ENCODE results near the gene LGALS7. TPM values are rescaled to one million over a fixed set of nuclear protein-coding genes. Genes with fewer than 3 reads are reported as not detected.
"Not testable (repeated sequence)": the region's sequence is repeated elsewhere in the genome, so short reads cannot be mapped to it uniquely, and the experiment has no call there.

The LGALS7 gene
- 102 TPM for total RNA-seq

DNA sequence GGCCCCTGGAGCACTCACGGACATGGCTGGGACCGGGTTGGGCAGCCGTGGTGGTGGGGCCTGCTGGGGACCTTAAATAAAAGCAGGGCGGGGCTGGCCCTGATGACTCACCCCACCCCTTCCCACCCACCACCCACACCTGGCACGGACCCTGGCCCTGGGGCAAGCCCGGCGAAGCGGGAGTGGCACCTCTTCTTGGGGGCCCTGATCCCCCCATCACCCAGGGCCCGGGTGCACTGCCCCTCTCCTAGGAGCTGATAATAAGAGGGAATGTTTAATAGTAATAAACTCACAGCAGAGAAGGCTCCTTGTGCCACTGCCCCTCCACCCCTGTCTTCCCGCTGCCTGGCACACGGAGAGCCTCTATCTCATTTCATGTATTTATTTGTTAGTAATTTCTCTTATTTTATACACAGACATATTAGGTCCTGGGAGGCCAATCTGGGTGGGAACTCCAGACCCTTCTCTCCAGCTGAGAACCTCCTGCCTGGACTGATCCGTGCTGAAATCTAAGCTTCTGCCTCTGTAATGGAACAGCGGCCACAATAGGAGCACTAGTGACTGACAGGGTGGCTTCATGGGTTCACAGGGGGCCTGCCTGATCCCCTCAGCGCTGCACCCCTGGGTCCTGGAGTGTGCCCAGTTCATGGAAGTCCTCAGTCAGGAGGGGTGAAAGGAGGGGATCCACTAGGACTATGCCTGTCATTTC lies at the start of gene LGALS7:
TSS of gene LGALS7 (minus strand) at position 49 of the 709 bp plus-strand sequence. CDS start at position 24, 25 bp downstream.
- DNase-seq, result no peak

DNA sequence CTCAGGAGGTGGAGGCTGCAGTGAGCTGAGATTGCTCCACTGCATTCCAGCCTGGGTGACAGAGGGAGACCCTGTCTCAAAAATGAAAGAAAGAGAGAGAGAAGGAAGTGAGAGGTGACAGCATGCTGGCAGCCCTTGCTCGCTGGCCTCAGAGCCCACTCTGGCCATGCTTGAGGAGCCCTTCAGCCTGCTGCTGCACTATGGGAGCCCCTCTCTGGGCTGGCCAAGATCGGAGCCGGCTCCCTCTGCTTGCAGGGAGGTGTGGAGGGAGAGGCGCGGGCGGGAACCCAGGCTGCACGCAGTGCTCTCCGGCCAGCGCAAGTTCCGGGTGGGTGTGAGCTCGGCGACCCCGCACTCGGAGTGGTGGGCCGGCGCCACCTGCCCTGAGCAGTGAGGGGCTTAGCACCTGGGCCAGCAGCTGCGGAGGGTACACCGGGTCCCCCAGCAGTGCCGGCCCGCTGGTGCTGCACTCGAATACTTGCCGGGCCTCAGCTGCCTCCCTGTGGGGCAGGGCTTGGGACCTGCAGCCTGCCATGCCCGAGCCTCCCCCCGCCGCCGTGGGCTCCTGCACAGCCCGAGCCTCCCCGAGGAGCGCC lies 48.0 kb upstream of the LGALS7 start:
- not testable (repeated sequence) for DNase-seq

DNA sequence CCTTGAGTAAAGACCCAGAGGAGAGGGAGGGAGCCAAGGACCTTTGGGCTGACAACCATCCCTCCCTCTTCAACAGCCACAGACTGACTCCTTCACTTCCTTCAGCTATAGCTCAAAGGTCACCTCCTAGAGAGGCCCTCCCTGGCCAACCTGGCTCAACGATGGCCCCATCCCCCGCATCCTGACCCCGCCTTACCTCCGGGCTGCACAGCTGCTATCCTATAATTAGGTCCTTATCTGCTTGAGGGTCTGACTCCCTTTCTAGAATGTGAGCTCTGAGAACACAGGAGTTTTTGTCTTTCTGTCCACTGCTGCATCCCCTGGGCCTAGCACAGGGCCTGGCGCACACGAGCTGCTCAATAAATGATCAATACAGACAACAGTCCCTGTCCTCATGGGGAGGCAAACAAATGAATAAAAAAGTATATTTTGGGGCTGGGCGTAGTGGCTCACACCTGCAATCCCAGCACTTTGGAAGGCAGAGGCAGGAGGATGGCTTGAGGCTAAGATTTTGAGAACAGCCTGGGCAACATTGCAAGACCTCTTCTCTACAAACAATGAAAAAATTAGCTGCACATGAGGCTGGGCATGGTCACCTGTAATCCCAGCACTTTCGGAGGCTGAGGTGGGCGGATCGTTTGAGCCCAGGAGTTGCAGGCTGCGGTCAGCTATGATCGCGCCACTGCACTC lies 46.1 kb upstream of the LGALS7 start:
- DNase-seq, result no peak

DNA sequence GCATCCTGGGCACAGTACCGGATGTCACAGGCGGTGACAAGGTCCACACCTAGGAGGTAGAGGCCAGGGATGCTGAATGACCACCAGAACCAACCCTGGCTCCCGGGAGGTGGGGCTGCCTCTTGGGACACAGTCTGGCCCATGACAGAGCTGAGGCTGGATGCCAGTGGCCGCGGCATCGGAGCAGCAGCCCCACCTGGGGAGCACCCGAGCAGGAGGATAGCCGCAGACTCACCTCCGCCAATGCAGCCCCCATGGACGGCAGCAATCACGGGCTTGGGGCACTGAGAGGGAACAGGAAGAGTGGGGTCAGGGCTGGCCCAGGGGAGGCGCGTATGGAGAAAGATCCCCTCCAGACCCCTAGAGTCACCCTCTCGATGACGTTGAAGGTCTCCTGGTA lies 43.8 kb upstream of the LGALS7 start:
- no peak for DNase-seq

DNA sequence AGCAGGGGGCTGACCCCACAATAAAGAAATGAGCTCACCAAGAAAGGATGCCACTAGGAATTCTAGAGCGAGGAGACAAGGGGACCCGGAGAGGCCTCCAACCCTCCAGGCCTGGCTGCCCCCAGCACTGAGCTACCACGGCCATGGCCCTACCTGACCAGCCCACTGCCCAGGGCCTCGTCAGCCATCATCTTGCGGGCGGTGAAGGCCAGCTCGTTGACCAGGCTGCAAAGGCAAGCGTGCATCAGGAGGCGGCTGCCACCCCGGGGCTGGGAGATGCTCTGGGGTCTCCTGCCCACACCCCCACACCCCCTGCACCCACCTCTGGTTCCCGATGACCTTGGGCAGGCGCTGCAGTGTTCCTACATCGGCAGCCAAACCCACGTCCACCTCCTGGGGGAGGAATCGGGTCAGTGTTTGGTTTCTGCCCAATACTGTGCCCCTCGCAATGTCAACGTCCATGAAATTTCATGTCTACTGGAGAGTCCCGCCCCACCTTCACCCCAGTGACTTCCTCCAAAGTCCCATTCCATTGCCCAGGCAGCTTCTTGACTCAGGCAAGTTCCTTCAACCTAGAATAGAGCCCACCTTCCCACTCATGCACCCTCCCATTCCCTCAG lies 42.9 kb upstream of the LGALS7 start:
- DNase-seq, result no peak

DNA sequence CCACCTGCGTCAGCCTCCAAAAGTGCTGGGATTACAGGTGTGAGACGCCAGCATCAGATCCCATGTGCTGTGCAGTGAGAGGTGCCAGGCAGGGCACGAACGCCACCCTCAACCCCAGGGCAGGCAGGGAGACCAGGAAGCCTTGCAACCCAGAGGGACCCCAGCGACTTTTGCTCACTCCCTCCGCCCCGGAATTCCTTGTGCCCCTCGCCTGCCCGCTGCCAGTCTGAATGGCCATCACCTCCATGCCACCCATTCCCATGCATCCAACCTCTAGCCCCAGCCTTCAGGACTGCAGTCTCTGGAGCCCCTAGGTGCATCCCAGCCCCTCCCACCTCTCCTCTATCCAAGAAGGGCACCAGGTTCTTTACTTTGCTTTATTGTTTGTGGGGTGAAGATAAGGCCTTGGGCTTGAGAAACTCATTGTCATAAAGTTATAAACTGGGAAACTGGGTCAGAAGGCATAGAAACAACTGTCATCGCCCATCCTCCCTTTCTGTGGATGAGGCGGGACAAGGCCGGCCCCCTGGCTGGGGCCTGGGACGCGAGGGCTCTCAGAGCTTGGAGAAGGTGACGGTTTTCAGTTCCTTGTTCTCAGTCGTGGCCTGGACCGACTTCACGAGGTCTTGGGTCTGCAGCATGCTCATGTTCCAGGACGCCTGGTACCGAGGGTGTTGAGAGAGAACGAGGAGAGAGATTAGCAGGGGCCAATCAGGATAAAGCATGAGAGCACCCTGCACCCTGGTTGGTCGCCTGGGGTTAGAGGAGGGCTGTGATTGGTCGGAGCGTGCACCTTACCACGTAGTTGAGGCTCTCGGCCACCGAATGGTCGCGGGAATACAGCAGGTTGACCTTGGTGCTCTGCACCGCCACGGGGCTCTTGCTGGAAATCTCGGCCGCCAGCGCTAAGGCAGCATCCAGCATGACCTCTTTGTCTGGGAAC lies 42.0 kb upstream of the LGALS7 start:
- DNase-seq, result no peak

DNA sequence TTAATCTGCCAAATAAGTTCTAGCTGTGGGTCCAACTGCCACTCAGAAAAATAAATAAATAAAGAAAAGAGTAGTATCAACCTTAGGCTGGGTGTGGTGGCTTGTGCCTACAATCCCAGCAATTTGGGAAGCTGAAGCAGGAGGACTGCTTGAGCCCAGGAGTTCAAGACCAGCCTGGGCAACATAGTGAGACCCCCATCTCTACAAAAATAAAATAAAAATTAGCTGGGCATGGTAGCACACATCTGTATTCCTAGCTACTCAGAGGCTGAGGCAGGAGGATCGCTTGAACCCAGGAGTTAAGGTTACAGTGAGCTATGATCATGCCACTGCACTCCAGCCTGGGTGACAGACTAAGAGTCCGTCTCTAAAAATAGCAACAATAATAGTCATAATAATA lies 40.6 kb upstream of the LGALS7 start:
- not testable (repeated sequence) for DNase-seq

DNA sequence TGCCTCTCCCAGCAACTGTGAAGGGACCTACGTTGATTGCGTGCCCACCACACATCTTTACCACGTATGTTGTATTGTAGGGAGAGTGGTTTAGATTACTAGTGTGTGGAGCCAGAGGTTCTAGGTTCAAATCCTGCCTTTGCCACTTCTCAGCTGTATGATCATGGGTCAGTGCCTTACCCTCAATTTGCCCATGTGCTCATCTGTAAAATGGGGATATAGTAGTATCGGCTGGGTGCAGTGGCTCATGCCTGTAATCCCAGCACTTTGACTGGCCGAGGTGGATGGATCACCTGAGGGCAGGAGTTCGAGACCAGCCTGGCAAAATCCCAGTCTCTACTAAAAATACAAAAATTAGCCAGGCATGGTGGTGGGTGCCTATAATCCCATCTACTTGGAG lies 40.0 kb upstream of the LGALS7 start:
- DNase-seq, result no peak

DNA sequence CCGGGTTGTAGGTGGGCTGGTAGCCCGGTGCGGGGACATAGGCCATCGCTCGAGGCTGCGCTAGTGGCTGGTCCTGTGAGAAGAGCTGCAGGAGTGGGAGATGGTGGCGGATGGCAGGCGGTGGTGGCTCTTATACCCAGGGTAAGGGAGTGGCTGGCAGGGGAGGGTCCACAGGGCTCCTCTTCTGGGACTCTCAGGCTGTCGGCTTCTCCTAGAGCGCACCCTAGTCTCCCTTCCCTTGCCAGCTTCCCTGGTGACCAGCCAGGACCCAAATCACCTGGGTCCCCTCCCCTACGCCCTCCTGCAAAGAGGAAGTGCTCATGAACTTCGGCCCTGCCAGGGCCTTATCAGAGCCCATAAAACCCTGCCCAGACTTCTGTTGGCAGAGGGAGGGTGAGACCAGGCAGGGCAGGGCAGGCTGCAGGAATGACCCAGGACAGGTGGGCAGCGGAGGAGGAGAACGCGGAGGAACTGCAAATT lies 39.6 kb upstream of the LGALS7 start, which contains the start of gene LGALS4:
TSS of gene LGALS4 (minus strand) at position 105 of the 480 bp plus-strand sequence. CDS start at position 46, 59 bp downstream.
- DNase-seq, result no peak

DNA sequence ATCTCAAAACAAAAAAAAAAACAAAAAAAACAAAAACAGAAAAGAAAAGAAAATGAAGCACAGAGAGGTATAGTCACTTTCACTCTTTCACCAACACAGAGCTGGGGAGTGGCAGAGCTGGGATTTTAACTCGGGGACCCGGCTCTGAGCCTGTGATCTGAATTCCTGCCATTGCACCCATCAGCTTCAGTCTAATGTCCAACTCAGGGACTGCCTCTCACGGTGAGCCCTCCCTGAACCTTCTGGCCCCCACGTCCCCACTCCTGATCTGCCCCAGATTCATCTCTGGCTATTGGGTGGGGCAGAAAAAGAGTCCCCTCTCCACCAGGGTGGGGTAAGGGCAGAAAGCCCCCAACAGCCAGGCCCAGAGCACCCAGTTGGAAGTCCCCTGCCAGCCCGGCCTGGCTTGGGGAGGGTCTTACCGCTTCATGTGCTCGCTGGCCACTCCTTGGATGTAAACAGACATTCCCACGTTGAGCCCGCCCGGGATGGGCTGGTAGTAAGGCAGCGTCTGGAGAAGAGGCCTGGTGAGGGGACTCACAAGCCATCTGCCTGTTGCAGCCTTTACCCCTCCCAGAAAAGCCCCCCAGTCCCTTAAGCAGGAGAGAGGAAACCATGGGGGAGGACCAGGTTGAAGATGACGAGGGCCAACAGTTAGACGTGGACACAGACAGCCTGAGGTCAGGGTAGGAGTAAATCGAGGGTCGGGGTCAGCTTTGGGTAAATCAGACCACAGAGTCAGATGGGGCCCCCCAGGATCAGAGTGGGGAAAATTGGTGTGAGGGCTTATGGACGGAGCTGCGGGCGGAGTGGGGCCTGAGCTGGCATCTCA lies 38.9 kb upstream of the LGALS7 start:
- no peak for DNase-seq

DNA sequence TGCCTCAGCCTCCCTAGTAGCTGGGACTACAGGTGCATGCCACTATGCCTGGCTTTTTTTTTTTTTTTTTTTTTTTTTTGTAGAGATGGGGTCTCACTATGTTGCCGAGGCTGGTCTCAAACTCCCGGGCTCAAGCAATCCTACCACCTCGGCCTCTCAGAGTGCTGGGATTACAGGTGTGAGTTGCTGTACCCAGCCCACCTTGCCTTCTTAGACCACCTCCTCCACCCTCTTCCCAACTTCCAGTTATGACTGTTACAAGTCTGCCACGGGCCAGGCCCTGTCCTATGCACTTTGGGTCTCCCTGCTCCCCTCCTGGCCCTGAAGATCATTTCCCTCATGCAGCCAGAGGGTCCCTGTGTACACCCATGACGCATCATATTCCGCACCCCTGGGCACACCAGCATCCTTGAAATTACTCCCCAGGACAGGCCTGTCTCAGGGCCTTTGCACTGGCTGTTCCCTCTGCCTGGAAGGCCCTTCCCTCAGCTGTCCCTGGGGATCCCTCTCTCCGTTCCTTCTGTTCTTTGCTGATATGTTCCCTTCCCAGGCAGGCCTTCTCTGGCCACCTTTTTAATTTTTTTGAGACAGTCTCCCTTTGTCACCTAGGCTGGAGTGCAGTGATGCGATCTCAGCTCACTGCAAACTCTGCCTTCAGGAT lies 36.4 kb upstream of the LGALS7 start:
- no peak for DNase-seq

DNA sequence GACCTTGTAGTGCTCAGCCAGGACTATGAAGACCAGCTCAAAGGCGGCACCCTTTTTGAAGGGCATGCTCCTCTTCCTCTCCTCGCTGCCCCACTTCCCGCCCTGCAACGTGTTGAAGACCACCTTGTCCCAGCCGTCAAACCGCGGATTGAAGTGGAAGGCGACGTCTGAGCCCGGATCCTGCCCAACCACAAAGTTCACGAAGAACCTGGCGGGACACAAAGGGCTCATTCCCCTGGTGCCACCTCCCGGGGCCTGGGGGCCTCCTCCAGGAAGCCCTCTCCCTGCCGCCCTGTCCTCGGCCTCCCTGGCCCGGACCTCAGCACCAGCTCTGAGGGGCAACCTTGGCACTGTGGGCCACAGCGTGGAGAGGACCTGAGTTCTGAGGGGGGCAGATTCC lies 35.4 kb upstream of the LGALS7 start:
- DNase-seq, result no peak

DNA sequence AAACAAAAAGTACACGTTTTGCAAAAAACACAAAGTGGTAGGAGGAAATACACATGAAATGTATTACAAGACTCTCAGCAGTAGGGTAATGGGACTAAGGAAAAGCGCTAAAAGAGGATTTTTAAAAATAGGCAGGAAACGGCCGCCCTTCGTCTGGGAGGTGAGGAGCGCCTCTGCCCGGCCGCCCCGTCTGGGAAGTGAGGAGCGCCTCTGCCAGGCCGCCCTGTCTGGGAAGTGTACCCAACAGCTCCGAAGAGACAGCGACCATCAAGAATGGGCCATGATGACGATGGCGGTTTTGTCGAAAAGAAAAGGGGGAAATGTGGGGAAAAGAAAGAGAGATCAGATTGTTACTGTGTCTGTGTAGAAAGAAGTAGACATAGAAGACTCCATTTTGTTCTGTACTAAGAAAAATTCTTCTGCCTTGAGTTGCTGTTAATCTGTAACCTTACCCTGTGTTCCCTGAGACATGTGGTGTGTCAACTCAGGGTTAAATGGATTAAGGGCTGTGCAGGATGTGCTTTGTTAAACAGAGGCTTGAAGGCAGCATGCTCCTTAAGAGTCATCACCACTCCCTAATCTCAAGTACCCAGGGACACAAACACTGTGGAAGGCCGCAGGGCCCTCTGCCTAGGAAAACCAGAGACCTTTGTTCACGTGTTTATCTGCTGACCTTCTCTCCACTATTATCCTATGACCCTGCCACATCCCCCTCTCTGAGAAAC lies 34.2 kb upstream of the LGALS7 start:
- DNase-seq, result not testable (repeated sequence)

DNA sequence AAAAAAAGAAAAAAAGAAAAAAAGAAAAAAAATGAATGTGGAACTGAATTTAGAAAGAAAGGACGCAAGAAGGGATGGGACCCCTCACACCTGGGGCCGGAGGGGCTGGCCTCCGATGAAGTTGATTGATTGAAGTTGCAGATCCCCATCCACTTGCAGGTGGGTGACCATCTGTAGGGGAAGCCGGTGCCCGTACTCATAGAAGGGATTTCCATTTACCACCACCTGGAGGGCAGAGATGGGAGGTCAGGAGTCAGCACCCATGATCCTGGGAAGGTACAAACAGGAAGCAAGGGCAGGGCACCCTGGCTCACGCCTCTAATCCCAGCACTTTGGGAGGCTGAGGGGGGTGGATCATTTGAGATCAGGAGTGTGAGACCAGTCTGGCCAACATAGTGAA lies 33.1 kb upstream of the LGALS7 start:
- DNase-seq, result no peak

DNA sequence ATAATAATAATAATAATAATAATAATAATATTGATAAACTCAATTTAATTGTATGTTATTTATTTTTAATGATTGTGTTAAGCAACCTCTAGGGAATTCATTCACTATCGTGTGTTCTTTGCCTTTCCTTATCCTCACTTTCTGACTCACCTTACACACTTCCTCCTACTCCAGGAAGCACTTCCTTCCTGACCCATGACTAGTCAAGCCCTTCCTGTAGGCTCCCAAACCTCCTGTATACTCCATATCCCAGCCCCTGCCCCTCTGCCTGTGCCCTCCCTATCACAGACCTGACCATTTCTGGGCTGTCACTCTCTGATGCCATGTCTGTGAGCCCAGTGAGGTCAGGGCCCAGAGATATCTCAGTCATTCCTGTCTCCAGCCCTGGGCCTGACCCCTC lies 31.9 kb upstream of the LGALS7 start:
- no peak for DNase-seq

DNA sequence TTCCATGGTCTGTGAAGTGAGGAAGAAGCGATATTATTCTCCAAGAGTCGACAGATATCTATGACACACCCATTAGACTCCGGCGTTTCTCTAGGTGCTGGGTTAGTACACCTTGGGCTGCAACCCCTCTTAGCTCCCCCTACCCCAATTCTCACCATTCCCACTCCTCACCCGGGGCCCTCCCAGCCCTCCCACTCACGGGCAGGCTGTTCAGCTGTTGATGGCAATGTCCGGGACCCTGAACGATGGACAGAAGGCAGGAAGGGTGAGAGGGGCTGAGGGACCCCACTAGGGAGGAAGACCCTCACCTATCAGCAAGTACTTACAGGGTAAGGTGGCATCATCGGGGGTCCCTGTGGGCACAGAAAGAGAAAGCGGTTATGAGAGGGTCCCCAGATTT lies 30.2 kb upstream of the LGALS7 start:
- no peak for DNase-seq

DNA sequence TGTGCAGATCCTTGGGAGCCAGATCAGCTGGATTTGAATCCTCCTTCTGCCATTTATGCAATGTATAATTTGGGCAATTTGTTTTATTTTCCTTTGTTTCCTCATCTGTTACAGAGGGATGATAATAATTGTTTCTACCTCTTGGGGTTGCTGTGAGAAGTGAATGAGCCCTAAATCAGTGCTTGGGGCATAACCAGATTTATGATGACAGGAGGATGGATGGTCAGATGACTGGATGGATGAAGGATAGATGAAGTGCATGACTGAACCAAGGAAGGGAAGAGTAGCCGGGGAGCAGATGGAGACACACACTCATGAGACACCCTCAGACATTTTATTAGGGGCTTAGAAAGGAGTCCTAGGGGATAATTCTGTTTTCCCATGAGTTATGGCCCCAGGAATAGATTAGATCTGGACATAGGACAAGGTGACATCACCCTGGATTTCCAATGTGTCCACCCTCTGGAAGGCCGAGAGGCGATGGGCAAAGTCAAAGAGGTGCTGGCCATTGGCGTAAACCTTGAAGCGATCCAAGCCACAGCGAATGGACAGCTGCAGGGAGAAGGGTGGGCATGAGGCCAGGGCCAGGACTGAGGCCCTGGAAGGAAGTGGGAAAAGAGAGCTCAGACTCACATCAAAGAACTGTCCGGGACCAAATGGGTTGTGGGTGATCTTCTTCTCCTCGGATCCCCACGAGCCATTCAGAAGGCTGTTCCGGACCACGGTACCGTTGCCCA lies 28.2 kb upstream of the LGALS7 start:
- no peak for DNase-seq

DNA sequence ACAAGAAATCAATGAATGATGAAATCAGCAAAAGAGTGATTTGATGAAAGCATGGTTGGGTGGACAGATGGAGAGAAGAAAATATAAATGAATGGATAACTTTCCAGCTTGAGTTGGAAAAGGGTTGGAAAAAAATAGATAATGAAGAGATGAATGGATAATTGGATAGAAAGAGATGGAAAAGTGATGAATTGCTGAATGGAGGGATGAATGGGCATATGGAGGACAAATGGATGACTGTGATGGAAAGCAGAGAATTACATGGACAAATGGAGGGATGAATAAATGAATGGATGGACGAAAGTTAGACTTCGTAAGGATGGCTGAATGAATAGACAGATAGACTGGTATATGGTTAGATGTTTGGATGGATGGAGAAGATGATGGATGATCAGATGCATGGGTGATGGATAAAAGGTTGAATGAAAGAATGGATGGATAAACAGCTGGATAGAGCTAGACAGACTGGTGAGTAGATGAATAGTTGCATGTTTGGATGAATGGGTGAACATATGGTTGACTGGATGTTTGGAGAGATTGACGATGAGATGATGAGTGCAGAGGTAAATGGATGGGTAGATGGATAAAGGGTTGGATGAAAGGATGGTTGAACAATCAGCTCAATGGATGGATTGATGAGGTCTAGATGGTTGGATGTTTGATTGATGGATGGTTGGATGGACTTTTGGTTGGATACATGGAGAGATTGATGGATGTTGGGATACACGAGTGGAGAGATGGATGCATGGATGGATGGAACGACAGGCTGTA lies 27.4 kb upstream of the LGALS7 start:
- DNase-seq, result no peak

Measured in skin of body (tissue), 2 donors.